Hepatocyte (in vitro differentiated cells): ENCODE data around the gene ADGRL3. TPM values are rescaled to one million over a fixed set of nuclear protein-coding genes. Genes with fewer than 3 reads are reported as not detected.

Experiments used
- DNase-seq: peaks from one replicate; pipeline ENCODE4 v3.0.0-alpha.2; 2016; ENCODE audit warnings: low spot score
- H2AFZ ChIP-seq: fragments of 200-600 bp; sonication (generic); 2 replicates; pipeline ENCODE4 v1.6.0; 2016; ENCODE audit warnings: antibody characterized with exemption, mild to moderate bottlenecking
- H3K27ac ChIP-seq: fragments of 200-600 bp; sonication (generic); 2 replicates; pipeline ENCODE4 v1.5.1; 2016; ENCODE audit warnings: mild to moderate bottlenecking
- H3K27me3 ChIP-seq: fragments of 200-600 bp; sonication (generic); 2 replicates; pipeline ENCODE4 v1.6.1; 2016
- H3K36me3 ChIP-seq: fragments of 200-600 bp; sonication (generic); replicated peaks from 2 replicates; pipeline ENCODE4 v1.5.1; 2016; ENCODE audit warnings: low read depth; ENCODE audit not compliant: insufficient read depth
- H3K4me1 ChIP-seq: fragments of 200-600 bp; sonication (generic); 2 replicates; pipeline ENCODE4 v1.5.1; 2016; ENCODE audit warnings: mild to moderate bottlenecking, moderate library complexity; ENCODE audit not compliant: insufficient read depth
- H3K4me2 ChIP-seq: fragments of 200-600 bp; sonication (generic); 2 replicates; pipeline ENCODE4 v1.6.0; 2016
- H3K4me3 ChIP-seq: fragments of 200-600 bp; sonication (generic); 2 replicates; pipeline ENCODE4 v1.5.1; 2016; ENCODE audit warnings: mild to moderate bottlenecking
- H3K79me2 ChIP-seq: fragments of 200-600 bp; sonication (generic); 2 replicates; pipeline ENCODE4 v1.6.0; 2017; ENCODE audit warnings: mild to moderate bottlenecking
- H3K9me2 ChIP-seq: fragments of 200-600 bp; sonication (generic); replicated peaks from 2 replicates; pipeline ENCODE4 v1.6.0; 2017; ENCODE audit warnings: mild to moderate bottlenecking; ENCODE audit not compliant: insufficient read depth
- H3K9me3 ChIP-seq: fragments of 200-600 bp; sonication (generic); 2 replicates; pipeline ENCODE4 v1.5.1; 2016; ENCODE audit warnings: low read depth, mild to moderate bottlenecking
- H4K20me1 ChIP-seq: fragments of 200-600 bp; sonication (generic); 2 replicates; pipeline ENCODE4 v1.6.0; 2016; ENCODE audit warnings: mild to moderate bottlenecking; ENCODE audit not compliant: insufficient read depth, poor library complexity, severe bottlenecking
- CTCF ChIP-seq: fragments of 200-600 bp; sonication (generic); IDR thresholded peaks from 2 replicates; pipeline ENCODE4 v1.5.1; 2016; ENCODE audit warnings: antibody characterized with exemption, mild to moderate bottlenecking; ENCODE audit not compliant: poor library complexity
- EZH2 ChIP-seq: fragments of 200-600 bp; sonication (generic); IDR thresholded peaks from 2 replicates; pipeline ENCODE4 v1.6.1; 2016; ENCODE audit warnings: antibody characterized with exemption, mild to moderate bottlenecking, borderline replicate concordance
- EZH2phosphoT487 ChIP-seq: fragments of 200-600 bp; sonication (generic); IDR thresholded peaks from one replicate; pipeline ENCODE4 v1.6.1; 2018; ENCODE audit warnings: antibody characterized with exemption, mild to moderate bottlenecking, low read depth, moderate library complexity; ENCODE audit not compliant: unreplicated experiment, severe bottlenecking
- WGBS: methylation state at CpG from one replicate; pipeline ENCODE4 v1.1.6; 2016; ENCODE audit warnings: low lambda C conversion rate; ENCODE audit errors: missing lambda C conversion rate; 5-methylcytosine and 5-hydroxymethylcytosine counted together
- polyA plus RNA-seq: library from polyadenylated mRNA; unstranded; fragments of >200 nt; fragmentation: Nextera tagmentation; extraction: Ambion mirVana; gene quantifications from 2 replicates; pipeline ENCODE4 v1.2.1, GENCODE V29; 2016
- total RNA-seq: library from RNA; depleted of rRNA; stranded (reverse); fragments of >200 nt; gene quantifications from 2 replicates; pipeline ENCODE4 v1.2.3, GENCODE V29; 2014

ADGRL3 gene
- total and polyA plus RNA-seq, 2 experiments from 2014 or later, result 4.4 to 21.2 TPM

- Histone ChIP-seq H4K20me1 (no peaks in the 10 kb centered on the region), H3K4me1 (no peaks in the 10 kb centered on the region), H3K79me2 (no peaks in the 10 kb centered on the region), H3K9me3 (no peaks in the 10 kb centered on the region), H2AFZ (no peak overlapping the region), H3K9me2 (no peaks in the 10 kb centered on the region), H3K27me3 (no peaks in the 10 kb centered on the region), H3K36me3 (no peaks in the 10 kb centered on the region), H3K27ac (no peak overlapping the region), H3K4me2 (no peak overlapping the region), H3K4me3 (no peak overlapping the region)
- DNase-seq, result no peak
- 93% methylated on average over 1 of the region's 1 CpG for WGBS
- TF ChIP-seq EZH2phosphoT487 (no peak), CTCF (no peak), EZH2 (no peak)
Measured at GRCh38 chr4:61770456-61770855, 570.3 kb downstream of the ADGRL3 start.

- Histone ChIP-seq H3K9me2 (no peaks in the 10 kb centered on the region), H3K27ac (no peak overlapping the region), H4K20me1 (no peaks in the 10 kb centered on the region), H3K36me3 (no peaks in the 10 kb centered on the region), H3K4me2 (no peak overlapping the region), H3K27me3 (no peaks in the 10 kb centered on the region), H2AFZ (no peak overlapping the region), H3K79me2 (no peaks in the 10 kb centered on the region), H3K9me3 (no peaks in the 10 kb centered on the region), H3K4me3 (no peak overlapping the region), H3K4me1 (no peaks in the 10 kb centered on the region)
- TF ChIP-seq EZH2, result no peak
- TF ChIP-seq CTCF, result no peak
- TF ChIP-seq EZH2phosphoT487, result no peak
- 29% methylated on average over 1 of the region's 1 CpG for WGBS
- DNase-seq, result no peak
Measured at GRCh38 chr4:61771056-61771455, 570.9 kb downstream of the ADGRL3 start.

GRCh38 chr4:61772126-61772525, 572.0 kb downstream of the ADGRL3 start:
- H3K4me3 ChIP-seq, result no peak overlapping the region
- DNase-seq, result no peak
- H3K9me2 ChIP-seq, result no peaks in the 10 kb centered on the region
- no peak overlapping the region for H3K4me2 ChIP-seq
- no peaks in the 10 kb centered on the region for H3K36me3 ChIP-seq
- WGBS, result 70% methylated on average over 1 of the region's 1 CpG
- no peaks in the 10 kb centered on the region for H3K79me2 ChIP-seq
- H3K27me3 ChIP-seq, result no peaks in the 10 kb centered on the region
- no peak overlapping the region for H2AFZ ChIP-seq
- H4K20me1 ChIP-seq, result no peaks in the 10 kb centered on the region
- H3K9me3 ChIP-seq, result no peaks in the 10 kb centered on the region
- no peak overlapping the region for H3K27ac ChIP-seq
- H3K4me1 ChIP-seq, result no peaks in the 10 kb centered on the region
- TF ChIP-seq EZH2phosphoT487 (no peak), CTCF (no peak), EZH2 (no peak)

GRCh38 chr4:61773655-61774245, 573.6 kb downstream of the ADGRL3 start:
- Histone ChIP-seq H2AFZ (no peak overlapping the region), H3K27me3 (no peaks in the 10 kb centered on the region), H3K4me3 (no peak overlapping the region), H3K9me3 (no peaks in the 10 kb centered on the region), H3K9me2 (no peaks in the 10 kb centered on the region), H3K36me3 (no peaks in the 10 kb centered on the region), H3K4me1 (no peaks in the 10 kb centered on the region), H4K20me1 (no peaks in the 10 kb centered on the region), H3K79me2 (no peaks in the 10 kb centered on the region), H3K27ac (no peak overlapping the region), H3K4me2 (no peak overlapping the region)
- TF ChIP-seq EZH2phosphoT487 (no peak), EZH2 (no peak), CTCF (no peak)
- DNase-seq, result no peak
- 47% methylated on average over 7 of the region's 7 CpGs for WGBS
